ENCODE results near the gene SAMD13. TPM values are rescaled to one million over a fixed set of nuclear protein-coding genes. Genes with fewer than 3 reads are reported as not detected.

The SAMD13 gene
- total and polyA plus RNA-seq, 4 donors: 0.17 to 0.61 (median 0.17) TPM; not detected in 1

DNA sequence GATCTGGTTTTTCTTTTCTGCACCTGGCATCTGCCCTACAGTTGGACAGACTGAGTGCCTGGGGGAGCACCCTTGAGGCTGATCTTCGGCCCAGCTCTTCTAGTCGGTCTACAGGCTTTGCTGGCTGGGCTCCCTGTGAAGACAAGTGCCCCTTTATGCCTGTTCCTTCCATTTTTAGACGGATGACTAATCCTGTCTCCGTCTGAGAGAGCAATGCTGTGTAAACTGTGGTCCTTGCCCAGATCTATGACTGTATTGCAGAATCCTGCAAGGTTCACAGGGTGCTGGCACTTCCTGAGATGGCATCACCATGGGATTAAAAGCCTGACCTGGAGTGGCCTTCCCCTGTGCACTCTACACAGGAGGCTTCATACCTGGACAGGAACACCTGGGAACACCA lies 47.6 kb upstream of the SAMD13 start (continued):
- no peak for TF ChIP-seq REST (IDR thresholded peaks at IDR 0.05)

DNA sequence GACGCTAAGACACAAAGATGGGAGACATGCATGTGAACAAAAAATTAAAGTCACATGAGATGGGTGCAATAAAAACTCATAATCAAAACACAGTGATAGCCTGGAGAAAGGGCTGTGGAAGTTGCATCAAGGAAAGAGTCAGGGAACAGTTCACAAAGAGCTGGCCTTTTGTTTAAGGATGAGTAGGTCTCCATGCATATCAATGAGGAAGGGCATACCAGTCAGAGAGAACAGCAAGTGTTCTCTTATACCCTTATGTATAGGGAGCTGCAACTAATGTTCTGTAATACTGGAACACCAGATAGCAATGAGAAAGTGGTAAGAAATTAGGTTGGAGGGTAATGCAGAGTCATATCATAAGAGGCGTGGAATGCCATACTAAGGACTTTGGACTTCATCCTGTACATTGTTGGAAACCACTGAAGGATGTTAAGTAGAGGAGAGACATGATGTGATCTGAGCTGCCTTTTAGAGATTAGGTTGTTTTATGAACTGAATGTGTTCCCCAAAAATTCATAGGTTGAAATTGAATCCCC lies 46.7 kb upstream of the SAMD13 start:
- Histone ChIP-seq H3K4me1 (ENCODE audit: control insufficient read depth in 4 of 4, insufficient read depth in 4 of 4, low read length in 3 of 4) (no peaks in the 10 kb centered on the region), H3K9ac (ENCODE audit: low read depth in 1 of 2, low read length in 2 of 2) (no peak overlapping the region), H3K27me3 (ENCODE audit: control insufficient read depth in 4 of 4, insufficient read depth in 4 of 4, low read length in 3 of 4) (no peaks in the 10 kb centered on the region), H3K36me3 (ENCODE audit: control insufficient read depth in 4 of 4, insufficient read depth in 3 of 4, low read depth in 1 of 4, low read length in 3 of 4) (no peaks in the 10 kb centered on the region), H3K27ac (ENCODE audit: low read depth in 1 of 2, low read length in 2 of 2) (no peak overlapping the region), H3K9me3 (ENCODE audit: control insufficient read depth in 4 of 4, low read length in 3 of 4) (peaks cover 0 to 2% (median 0%) of the 10 kb centered on the region in 4 donors), H3K4me3 (ENCODE audit: low read depth in 1 of 3, low read length in 3 of 3) (no peak overlapping the region)
- WGBS: 91% methylated on average over 2 of the region's 2 CpGs
- no peak for DNase-seq (ENCODE audit: low spot score)
- TF ChIP-seq JUND (IDR thresholded peaks at IDR 0.05) (no peak), FOXA2 (IDR thresholded peaks at IDR 0.05) (no peak)
- TF ChIP-seq, protein P1, sequence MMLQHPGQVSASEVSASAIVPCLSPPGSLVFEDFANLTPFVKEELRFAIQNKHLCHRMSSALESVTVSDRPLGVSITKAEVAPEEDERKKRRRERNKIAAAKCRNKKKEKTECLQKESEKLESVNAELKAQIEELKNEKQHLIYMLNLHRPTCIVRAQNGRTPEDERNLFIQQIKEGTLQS (IDR thresholded peaks at IDR 0.05): no peak

- Histone ChIP-seq H3K36me3 (ENCODE audit: control insufficient read depth in 4 of 4, insufficient read depth in 3 of 4, low read depth in 1 of 4, low read length in 3 of 4) (no peaks in the 10 kb centered on the region), H3K9me3 (ENCODE audit: control insufficient read depth in 4 of 4, low read length in 3 of 4) (no peaks in the 10 kb centered on the region), H3K27ac (ENCODE audit: low read depth in 1 of 2, low read length in 2 of 2) (no peak overlapping the region), H3K4me3 (ENCODE audit: low read depth in 1 of 3, low read length in 3 of 3) (no peak overlapping the region), H3K4me1 (ENCODE audit: control insufficient read depth in 4 of 4, insufficient read depth in 4 of 4, low read length in 3 of 4) (peaks cover 0 to 3% (median 0%) of the 10 kb centered on the region in 4 donors), H3K27me3 (ENCODE audit: control insufficient read depth in 4 of 4, insufficient read depth in 4 of 4, low read length in 3 of 4) (no peaks in the 10 kb centered on the region), H3K9ac (ENCODE audit: low read depth in 1 of 2, low read length in 2 of 2) (no peak overlapping the region)
- DNase-seq (ENCODE audit: low spot score): no peak
- no peak for TF ChIP-seq RXRA (IDR thresholded peaks at IDR 0.05)
- TF ChIP-seq ZBTB33 (IDR thresholded peaks at IDR 0.05): no peak
- no peak for TF ChIP-seq RAD21 (IDR thresholded peaks at IDR 0.05)
- no peak for TF ChIP-seq NR2F2 (IDR thresholded peaks at IDR 0.05)
- TF ChIP-seq SP1 (IDR thresholded peaks at IDR 0.05): no peak
- no peak for TF ChIP-seq HNF4A (conservative IDR thresholded peaks at IDR 0.05)
- no peak for TF ChIP-seq FOXA2 (IDR thresholded peaks at IDR 0.05)
- no peak for TF ChIP-seq JUND (IDR thresholded peaks at IDR 0.05)
- TF ChIP-seq, protein P1 (IDR thresholded peaks at IDR 0.05): no peak
- TF ChIP-seq CTCF (IDR thresholded peaks at IDR 0.05; ENCODE audit: low read depth, low read length, missing input control): no peak
- no peak for TF ChIP-seq YY1 (IDR thresholded peaks at IDR 0.05)
- no peak for TF ChIP-seq EGR1 (IDR thresholded peaks at IDR 0.05; ENCODE audit: low read depth in 2 of 2)
- TF ChIP-seq FOXA1 (IDR thresholded peaks at IDR 0.05): no peak
- TF ChIP-seq TAF1 (conservative IDR thresholded peaks at IDR 0.05): no peak
- no peak for TF ChIP-seq REST (IDR thresholded peaks at IDR 0.05)
Measured at GRCh38 chr1:84255582-84255981, 45.9 kb upstream of the SAMD13 start.
